GM21515 (cell line): ENCODE data around the gene TRMT61A.
"Not testable (repeated sequence)": the region's sequence is repeated elsewhere in the genome, so short reads cannot be mapped to it uniquely, and the experiment has no call there.

Source experiments
- ATAC-seq: cut with Tn5 transposase; IDR thresholded peaks from one replicate; pipeline ENCODE4 v1.9.1; 2021; ENCODE audit not compliant: unreplicated experiment

TRMT61A gene

GRCh38 chr14:103521951-103522563, 6.9 kb upstream of the TRMT61A start:
- no peak for ATAC-seq

DNA sequence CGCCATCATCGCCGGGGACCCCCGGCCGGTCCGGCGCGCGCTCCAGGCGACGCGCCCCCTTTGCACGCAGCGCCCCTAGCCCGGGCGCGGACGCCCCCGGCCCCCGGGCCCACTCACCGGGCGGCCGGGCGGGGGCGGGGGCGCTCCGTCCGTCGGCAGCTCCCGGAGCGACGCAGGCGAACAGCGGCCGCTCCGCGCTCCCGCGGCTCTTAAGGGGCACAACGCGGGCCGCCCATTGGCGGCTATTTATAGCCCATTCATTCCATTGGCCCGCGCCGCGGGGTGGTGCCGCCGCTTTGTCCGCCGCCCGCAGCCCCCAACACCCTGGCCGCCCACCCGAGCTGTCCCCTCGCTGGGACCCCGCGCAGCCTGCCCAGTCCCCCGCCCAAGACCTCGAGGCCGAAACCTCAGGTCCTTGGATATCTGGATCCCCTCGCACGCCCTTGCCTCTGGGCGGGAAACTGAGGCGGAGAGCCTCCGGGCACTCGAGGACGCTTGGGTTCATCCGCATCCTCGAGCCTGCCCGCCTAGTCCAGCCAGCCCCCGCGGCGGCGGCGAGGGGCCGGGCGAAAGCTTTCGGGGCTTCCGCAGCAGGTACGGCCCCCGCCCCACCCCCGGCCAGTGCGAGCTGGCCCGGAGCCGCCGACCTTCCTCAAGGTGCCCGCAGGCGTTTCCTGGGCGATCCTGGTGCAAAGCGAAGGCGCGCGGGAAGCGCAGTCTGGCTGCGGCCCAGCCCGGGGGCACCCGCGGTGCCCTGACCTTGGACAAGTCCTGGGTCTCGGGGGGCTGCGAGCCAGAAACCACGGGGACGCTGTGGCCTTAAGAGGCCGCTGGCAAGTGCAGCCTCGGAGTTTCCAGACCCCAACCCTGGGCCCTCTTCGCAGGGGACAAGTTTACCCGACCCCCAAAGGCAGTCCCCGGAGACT, 6.1 kb upstream of the TRMT61A start, which contains the start of gene CKB:
TSS of gene CKB (minus strand) at position 182 of the 926 bp plus-strand sequence. CDS start 337 bp downstream, outside the sequence.
- ATAC-seq = no peak

GRCh38 chr14:103523575-103523954, 5.4 kb upstream of the TRMT61A start:
- no peak for ATAC-seq

DNA sequence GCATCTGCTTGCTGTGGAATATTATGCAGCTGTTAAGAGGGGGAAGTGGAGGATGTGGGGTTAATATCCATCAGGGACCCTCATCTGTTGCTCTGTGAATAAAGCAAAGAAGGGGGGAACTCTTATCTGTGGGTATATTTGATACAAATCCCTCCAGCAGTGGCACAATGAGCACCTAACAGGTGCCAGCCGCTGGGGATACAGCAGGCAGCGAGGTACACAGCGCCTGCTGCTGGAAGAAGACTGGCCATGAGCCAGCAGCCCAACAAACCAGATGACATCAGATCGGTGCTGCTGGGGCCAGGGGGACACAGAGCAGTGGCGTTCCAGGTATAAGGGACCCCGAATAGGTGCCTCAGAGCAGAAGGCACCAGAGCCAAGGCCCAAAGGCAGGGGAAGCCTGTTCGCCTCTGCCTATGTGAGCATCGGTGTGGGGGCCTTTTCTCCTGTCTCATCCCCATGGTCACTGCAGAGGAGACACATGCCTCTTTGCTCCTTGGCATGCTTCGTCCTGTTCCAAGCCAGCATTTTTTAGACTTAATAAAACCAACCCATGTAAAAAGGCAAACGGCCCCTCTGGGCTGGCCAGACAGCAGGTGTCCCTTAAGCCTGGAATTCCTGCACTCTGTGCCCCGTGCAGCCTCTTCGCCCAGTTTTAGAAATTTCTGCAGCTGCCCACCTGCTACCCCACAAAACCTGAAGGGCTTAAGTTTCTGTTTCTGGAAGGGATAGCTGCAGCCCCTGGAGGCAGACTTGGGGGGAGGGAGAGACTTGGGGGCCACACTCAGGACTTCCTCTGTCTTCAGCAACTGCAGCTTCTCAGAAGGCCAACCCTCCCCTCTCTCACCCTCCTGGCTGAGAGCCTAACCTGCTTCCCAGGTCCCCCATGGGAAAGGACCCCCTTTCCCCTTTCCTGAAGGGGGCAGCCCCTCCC, 4.7 kb upstream of the TRMT61A start:
- ATAC-seq = no peak

GRCh38 chr14:103525430-103526246, 3.4 kb upstream of the TRMT61A start:
- not testable (repeated sequence) for ATAC-seq

- no peak for ATAC-seq
These were observed 2.6 kb upstream of the TRMT61A start for GRCh38 chr14:103526247-103526913.

DNA sequence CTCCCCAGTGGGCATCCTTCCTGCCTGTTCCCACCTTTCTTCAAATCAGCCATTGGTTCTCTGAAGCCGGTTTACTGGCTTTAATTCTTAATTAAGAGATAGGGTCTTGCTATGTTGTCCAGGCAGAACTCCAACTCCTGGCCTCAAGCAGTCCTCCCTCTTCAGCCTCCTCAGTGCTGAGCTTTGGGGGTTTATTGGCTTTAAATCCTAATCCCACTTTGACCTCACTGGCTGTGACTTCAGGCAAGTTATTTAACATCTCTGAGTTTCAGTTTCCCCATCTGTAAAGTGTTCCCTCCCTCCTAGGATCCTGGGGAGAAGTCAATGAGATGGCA, 2.1 kb upstream of the TRMT61A start:
- no peak for ATAC-seq

DNA sequence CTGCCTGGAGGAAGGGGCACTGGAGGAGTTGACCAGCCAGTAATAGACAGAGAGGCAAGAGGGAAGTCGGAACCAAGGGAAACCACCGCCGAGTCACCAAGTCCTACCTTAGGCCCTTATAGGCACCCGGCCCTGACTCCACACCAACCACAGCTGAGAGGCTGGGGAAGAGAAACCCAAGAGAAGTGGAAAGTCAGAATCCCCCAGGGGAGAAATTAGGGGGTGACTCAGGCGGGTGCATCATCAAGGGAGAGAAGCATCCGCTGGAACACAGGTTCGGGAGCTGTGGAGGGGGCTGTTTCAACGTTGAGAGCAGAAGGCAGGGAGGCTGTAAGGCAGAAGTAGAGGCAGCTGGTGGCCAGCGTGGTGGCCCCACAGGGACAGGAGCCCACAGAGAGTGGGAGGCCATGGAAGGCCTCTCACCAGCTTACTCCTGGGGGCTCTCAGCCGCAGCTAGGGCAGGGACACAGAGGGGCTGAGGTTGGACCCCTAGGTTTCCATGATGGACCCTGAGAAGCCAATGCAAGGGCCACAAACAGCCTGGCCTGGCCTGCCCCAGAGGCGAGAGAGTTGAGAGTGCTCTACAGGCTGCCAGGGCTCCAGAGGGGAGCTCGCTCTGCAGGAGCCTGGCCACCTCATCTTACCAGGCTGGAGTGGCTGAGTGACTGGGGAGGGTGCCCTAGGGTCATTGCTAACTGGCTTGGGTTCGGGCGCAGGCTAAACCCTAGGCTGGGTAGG, 1.4 kb upstream of the TRMT61A start:
- ATAC-seq = no peak

- ATAC-seq = no peak
These were observed 830 bp upstream of the TRMT61A start for GRCh38 chr14:103528146-103528586.

DNA sequence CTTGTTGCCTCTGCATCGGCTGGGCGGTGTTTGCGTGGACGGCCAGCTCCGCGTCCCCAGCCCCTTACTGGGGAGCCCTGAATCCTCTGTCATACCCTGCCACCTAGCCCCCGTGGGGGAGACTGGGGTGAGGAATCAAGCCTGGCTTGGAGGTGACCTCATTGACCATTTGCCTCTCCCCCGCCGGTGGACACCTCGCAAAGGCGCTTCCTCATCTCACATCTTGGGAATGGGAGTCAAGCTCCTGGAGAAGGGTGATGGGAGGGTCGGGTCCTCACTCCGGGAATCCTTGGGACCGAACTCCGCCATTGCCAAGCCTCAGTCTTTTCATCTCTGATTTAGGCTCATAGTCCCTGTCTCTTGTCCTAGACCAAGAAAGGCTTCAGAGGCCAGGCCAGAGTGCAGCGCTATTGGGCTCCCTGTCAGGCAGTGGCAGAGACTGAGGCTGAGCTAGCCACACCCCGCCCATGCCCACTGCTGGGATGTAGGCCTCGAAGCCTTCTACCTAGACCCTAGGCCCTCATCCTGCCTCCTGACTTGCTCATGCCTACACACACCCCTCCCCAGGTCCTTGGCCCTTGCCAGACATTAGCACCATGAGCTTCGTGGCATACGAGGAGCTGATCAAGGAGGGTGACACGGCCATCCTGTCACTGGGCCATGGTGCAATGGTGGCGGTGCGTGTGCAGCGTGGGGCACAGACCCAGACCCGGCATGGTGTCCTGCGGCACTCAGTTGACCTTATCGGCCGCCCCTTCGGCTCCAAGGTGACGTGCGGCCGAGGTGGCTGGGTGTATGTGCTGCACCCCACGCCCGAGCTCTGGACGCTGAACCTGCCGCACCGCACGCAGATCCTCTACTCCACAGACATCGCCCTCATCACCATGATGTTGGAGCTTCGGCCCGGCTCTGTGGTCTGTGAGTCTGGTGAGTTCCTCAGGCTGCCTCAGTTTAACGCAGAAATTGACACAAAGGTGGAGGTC, 678 bp downstream of the TRMT61A start:
- no peak for ATAC-seq

- ATAC-seq = no peak
These were observed 1.4 kb downstream of the TRMT61A start for GRCh38 chr14:103530390-103530789.

DNA sequence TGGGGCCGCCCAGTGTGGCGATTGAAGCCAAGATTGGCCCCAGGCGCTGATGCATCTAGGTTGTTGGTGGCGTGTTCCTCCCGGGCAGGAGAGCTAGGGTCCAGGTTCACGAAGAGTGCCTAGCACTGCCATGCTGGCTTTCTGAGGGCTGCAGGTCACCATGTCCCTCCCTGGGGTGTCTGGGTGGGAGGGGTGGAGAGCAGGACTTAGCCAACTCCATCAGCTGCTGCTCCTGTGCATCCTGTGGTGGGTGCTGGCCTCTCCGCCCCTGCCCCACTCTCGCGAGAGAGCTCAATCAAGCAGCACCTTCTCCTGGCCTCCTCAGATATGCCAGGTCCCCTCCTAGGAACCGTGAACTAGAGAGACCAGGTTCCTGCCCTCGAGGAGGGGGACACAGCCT, 1.8 kb downstream of the TRMT61A start:
- no peak for ATAC-seq

DNA sequence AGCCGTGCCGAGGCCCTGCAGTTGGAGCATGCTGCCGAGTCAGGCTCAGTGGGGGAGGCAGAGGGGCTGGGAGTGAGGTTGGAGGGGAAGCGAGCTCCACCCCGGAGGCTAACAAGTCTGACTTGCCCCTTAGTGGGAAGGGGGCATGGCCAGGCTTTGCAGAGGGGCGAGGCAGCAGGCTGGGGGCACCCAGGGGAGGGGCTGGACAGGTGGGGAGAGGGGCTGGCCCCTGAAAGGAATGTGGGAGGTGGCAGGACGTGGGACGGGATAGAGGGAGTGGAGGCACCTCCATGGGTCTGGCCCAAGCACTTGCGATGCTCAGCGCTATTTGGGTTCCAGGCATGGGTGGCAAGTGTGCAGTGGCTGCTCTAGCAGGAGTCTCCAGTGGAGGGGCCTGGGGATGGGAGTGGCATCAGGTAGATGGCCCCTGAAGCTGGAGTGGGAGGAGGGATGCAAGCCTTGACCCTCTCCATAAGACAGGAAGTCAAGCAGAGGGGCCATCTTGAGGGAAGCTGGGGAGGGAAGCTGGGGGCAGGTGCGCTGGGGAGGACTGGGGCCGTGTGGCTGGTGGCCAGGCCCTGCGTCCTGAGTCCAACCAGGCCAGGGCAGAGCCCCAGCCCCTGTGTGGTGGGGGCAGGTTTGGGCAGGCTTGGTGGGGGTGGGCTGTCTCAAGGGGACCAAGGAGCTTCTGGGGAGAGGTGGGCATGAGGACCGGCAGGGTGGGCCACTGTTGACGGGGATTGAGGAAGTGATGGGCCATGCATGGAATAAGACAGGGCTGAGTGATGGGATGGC, 2.6 kb downstream of the TRMT61A start:
- no peak for ATAC-seq

GRCh38 chr14:103532216-103533136, 3.5 kb downstream of the TRMT61A start:
- ATAC-seq = no peak

- no peak for ATAC-seq
These were observed 4.4 kb downstream of the TRMT61A start for GRCh38 chr14:103533137-103533998.
